Activated T-cell treated with anti-CD3 and anti-CD28 coated beads, Interleukin-2, amount 50 U/mL, for 4 hours (primary cell): ENCODE measurements around the gene ARHGEF19. TPM values are rescaled to one million over a fixed set of nuclear protein-coding genes. Genes with fewer than 3 reads are reported as not detected.
A peak's percentile ranks its signal among the peaks of the same experiment; 100 is the strongest.

Experiments used
- ATAC-seq, 2 donors: fragments of 200-7000 bp; cut with Tn5 transposase; one replicate each; pipeline ENCODE4 v1.10.0; 2021
- DNase-seq: peaks from one replicate; pipeline ENCODE4 v3.0.0-alpha.2; 2020
- H3K27me3 Mint-ChIP-seq: one replicate; pipeline ENCODE4 v1.8.0; 2021; ENCODE audit warnings: low read depth, mixed read lengths
- H3K36me3 Mint-ChIP-seq: one replicate; pipeline ENCODE4 v1.8.0; 2022; ENCODE audit warnings: mixed read lengths; ENCODE audit not compliant: insufficient read depth
- H3K4me1 Mint-ChIP-seq: one replicate; pipeline ENCODE4 v1.8.0; 2021; ENCODE audit warnings: low read depth, mixed read lengths
- H3K4me3 Mint-ChIP-seq: one replicate; pipeline ENCODE4 v1.8.0; 2021; ENCODE audit warnings: mild to moderate bottlenecking, moderate library complexity, mixed read lengths
- H3K9me3 Mint-ChIP-seq: one replicate; pipeline ENCODE4 v1.8.0; 2021; ENCODE audit warnings: mixed read lengths
- total RNA-seq, 3 donors: library from RNA; stranded (reverse); gene quantifications; one replicate each; pipeline ENCODE4 v1.2.1, GENCODE V29; 2021

ARHGEF19 gene
- total RNA-seq, 3 donors from 2014 or later: 10.6 to 16.6 (median 11.1) TPM

DNA sequence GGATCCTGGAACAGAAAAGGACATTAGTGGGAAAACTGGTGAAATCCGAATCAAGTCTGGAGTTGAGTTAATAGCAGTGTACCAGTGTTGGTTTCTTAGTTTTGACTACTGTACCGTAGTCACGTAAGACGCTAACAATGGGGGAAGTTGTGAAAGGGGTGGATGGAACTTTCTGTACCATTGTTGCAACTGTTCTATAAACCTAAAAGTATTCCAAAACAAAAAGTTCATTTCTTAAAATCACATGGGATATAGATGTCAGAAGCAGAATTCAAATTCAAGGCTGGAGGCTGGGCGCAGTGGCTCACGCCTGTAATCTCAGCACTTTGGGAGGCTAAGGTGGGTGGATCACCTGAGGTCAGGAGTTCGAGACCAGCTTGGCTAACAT lies 16.9 kb downstream of the ARHGEF19 start:
- H3K4me1 Mint-ChIP-seq: no peaks in the 10 kb centered on the region
- peaks cover 3% of the 10 kb centered on the region for H3K27me3 Mint-ChIP-seq
- no peak overlapping the region for H3K4me3 Mint-ChIP-seq
- no peak for DNase-seq
- H3K36me3 Mint-ChIP-seq: peaks cover 3% of the 10 kb centered on the region
- H3K9me3 Mint-ChIP-seq: no peaks in the 10 kb centered on the region
- no peak for ATAC-seq

DNA sequence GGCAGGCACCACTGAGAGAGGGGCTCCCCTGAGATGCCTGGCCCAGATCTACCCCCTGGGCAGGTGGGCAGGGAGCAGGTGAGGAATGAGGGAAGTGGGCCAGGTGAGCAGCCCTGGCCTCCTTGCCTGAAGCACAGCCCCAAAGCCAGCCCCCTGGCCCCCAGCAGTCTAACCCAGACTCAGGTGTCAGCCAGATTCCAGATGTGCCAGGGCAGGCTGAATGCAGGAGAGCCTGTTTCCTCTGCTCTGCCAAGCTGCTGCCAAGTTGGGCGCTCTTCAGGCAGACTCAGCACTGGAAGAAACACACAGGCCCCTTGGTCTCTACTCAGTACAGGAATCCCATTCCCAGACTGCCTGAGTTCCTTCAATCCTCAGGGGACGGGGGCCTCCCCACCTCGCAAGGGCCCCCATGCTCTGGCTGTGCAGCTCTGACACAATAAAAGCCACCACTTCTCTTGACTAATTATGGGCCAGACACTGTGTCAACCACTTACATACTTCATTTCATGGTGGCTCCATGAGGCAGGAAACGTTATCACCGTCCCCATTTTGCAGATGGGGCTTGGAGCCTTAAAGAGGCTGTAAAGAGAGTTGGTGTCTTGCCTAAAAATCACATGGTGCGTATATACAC lies 20.4 kb downstream of the ARHGEF19 start:
- ATAC-seq (no peak), DNase-seq (no peak)
- H3K4me3 Mint-ChIP-seq: no peak overlapping the region
- no peaks in the 10 kb centered on the region for H3K4me1 Mint-ChIP-seq
- no peaks in the 10 kb centered on the region for H3K9me3 Mint-ChIP-seq
- peaks cover 11% of the 10 kb centered on the region for H3K27me3 Mint-ChIP-seq
- H3K36me3 Mint-ChIP-seq: no peaks in the 10 kb centered on the region

DNA sequence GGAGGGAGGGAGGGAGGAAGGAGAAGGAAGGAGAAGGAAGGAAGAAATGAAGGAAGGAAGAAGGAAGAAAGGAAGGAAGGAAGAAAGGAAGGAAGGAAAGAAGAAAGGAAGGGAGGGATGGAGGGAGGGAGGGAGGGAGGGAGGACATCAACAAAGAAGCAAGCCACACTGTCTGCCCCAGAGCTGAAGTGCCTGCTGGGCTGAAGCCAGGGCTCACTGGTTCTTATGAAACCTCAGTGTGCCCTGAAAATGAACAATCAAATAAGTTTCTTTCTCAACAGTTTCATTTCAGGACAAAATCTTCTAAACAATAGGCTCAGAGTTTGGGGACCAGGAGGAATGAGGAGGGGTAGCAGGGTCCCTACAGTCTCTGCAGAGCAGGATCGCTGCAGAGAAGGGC lies 21.1 kb downstream of the ARHGEF19 start:
- ATAC-seq (no peak), DNase-seq (no peak)
- H3K9me3 Mint-ChIP-seq: no peaks in the 10 kb centered on the region
- H3K4me3 Mint-ChIP-seq: no peak overlapping the region
- no peaks in the 10 kb centered on the region for H3K36me3 Mint-ChIP-seq
- H3K27me3 Mint-ChIP-seq: peaks cover 11% of the 10 kb centered on the region
- H3K4me1 Mint-ChIP-seq: no peaks in the 10 kb centered on the region

DNA sequence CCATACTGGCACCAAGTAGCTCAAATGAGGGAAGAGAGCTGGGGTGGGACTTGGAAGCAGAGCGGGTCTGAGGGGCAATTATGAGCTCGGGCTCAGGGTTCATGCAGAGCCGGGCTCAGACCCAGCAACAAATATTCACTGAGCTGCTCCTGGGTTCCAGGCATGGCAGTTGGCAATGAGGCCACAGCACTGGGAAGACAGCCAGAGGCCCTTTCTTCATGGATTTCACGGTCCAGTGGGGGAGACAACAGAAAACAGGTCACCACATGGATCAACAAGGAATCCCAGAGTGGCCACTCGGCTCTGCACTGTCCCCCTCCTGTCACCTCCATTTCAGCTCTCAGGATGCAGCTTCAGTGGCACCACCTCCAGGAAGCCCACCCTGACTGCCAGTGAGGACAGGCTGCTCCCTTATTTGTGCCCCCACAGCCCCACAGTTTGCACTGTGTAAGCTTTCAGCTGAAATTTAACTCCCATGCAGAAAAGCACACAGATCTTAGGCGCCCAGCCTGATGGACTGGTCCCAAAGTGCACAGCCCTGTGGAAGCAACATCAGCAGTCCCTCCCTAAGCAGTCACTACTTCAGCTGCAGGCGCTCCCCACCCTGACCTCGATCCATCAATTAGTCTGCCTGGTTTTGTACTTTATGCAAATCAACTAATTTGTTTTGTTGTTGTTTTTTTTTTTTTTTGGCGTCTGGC lies 22.4 kb downstream of the ARHGEF19 start:
- no peak for DNase-seq
- Mint-ChIP-seq H3K4me1 (no peaks in the 10 kb centered on the region), H3K4me3 (no peak overlapping the region), H3K27me3 (peaks cover 11% of the 10 kb centered on the region), H3K36me3 (no peaks in the 10 kb centered on the region), H3K9me3 (no peaks in the 10 kb centered on the region)
- ATAC-seq: no peak

DNA sequence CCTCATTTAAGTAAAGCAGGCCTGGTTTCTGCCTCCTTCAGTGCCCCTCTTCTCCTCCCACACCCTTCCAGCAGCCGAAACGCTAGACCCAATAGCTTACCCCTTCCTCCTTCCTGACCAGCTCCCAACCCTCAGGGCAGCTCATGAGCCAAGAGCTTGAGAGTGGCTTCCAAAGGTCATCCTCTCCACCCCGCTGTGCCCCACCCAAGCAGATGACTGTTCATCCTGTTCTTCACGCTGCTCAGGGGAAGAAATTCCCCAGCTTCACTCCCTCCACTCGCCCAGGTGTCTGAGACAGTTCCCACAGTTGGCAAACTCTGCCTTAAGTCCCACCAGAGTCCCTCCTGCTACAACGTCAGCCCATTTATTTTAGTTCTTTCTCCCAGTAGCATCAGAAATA lies 23.4 kb downstream of the ARHGEF19 start:
- Mint-ChIP-seq H3K9me3 (no peaks in the 10 kb centered on the region), H3K36me3 (no peaks in the 10 kb centered on the region), H3K27me3 (peaks cover 11% of the 10 kb centered on the region), H3K4me3 (no peak overlapping the region), H3K4me1 (no peaks in the 10 kb centered on the region)
- no peak for DNase-seq
- ATAC-seq: no peak

DNA sequence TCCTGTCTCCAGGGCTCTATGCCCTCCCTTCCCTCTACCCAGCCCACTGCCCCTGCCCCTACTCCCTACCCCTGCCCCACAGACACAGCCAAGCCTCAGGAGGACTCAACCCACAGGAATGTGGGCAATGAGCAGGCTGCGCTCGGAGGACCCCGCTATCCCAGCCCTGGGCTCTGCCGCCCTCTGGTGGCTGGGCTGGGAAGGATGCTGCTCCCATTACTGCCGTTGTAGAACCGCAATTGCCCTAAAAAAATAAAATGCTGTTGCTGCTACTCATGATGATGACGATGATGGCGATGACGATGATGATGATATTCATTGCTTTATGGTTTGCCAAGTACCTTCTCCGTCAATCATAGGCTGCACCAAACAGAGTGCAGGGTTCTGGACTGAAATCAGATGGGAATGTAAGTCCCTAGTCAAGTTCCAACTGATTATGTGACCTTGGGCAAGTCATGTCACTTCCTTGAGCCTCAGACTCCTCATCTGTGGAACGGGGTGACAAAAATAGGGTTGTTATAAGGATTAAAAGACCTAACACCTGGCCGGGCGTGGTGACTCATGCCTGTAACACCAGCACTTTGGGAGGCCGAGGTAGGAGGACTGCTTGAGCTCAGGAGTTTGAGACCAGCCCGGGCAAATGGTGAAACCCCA lies 24.6 kb downstream of the ARHGEF19 start:
- ATAC-seq: peak; percentile 86 to 92
- DNase-seq: peak; percentile 76
- no peaks in the 10 kb centered on the region for H3K4me1 Mint-ChIP-seq
- H3K4me3 Mint-ChIP-seq: no peak overlapping the region
- H3K36me3 Mint-ChIP-seq: no peaks in the 10 kb centered on the region
- H3K9me3 Mint-ChIP-seq: no peaks in the 10 kb centered on the region
- H3K27me3 Mint-ChIP-seq: peaks cover 11% of the 10 kb centered on the region

DNA sequence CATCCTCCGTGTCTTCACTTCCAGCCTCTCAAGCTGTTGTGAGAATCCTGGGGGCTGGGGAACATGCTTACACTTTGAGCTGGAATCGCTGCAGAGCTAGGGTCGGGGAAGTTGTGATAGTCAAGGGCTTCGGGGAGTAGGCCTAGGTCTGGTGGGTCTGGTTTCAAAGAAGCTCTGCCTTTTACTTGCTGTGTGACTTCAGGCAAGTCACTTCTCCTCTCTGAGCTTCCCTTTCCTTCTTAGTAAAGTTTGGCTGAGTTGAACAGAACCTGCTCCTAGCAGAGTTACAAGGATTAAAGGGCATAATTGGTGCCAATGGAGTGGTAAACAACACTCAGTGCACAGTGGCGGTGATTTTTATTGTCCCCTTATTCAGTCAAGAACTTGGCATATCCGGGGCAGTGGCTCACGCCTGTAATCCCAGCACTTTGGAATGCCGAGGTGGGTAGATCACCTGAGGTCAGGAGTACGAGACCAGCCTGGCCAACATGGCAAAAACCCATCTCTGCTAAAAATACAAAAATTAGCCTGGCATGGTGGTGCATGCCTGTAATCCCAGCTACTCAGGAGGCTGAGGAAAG lies 25.7 kb downstream of the ARHGEF19 start:
- ATAC-seq (no peak), DNase-seq (no peak)
- Mint-ChIP-seq H3K4me1 (no peaks in the 10 kb centered on the region), H3K36me3 (no peaks in the 10 kb centered on the region), H3K9me3 (no peaks in the 10 kb centered on the region), H3K27me3 (peaks cover 11% of the 10 kb centered on the region), H3K4me3 (no peak overlapping the region)

DNA sequence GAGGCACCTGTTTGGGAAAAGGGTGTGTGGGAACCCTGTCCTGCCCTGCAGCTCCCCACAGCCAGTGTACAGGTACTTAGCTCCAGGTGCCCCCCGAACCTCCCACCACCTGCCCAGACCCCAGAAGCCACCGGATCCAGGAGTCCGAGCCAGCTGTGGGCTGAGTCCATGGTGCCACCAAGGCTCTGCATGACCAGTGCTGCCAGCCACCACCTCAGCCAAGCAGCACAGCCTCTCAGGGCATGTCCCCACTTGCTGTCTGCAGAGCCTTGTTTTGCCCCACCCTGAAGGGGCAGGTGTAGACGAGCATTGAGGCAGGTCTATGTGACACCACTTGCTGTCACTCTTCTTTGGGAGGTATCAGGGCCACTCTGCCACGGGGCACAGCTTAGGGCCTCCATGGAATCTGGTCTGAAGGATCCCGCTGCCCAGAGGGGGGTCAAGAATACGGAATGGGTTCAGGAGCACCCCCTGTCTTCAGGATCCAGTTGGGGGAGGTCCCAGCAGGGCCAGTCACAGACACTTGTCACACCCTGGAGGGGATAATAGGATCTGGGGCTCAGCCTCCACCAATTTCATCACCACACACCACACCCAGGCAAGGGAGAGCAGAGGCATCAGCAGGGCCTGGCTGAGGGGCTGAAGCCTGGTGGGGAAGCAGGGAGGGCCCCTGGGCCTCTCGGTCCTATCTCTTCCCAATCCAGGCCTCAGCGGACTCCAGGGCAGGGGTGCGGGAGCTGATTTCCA lies 27.7 kb downstream of the ARHGEF19 start:
- ATAC-seq (no peak), DNase-seq (no peak)
- H3K27me3 Mint-ChIP-seq: peaks cover 6% of the 10 kb centered on the region
- no peaks in the 10 kb centered on the region for H3K9me3 Mint-ChIP-seq
- H3K36me3 Mint-ChIP-seq: no peaks in the 10 kb centered on the region
- H3K4me3 Mint-ChIP-seq: no peak overlapping the region
- no peaks in the 10 kb centered on the region for H3K4me1 Mint-ChIP-seq

DNA sequence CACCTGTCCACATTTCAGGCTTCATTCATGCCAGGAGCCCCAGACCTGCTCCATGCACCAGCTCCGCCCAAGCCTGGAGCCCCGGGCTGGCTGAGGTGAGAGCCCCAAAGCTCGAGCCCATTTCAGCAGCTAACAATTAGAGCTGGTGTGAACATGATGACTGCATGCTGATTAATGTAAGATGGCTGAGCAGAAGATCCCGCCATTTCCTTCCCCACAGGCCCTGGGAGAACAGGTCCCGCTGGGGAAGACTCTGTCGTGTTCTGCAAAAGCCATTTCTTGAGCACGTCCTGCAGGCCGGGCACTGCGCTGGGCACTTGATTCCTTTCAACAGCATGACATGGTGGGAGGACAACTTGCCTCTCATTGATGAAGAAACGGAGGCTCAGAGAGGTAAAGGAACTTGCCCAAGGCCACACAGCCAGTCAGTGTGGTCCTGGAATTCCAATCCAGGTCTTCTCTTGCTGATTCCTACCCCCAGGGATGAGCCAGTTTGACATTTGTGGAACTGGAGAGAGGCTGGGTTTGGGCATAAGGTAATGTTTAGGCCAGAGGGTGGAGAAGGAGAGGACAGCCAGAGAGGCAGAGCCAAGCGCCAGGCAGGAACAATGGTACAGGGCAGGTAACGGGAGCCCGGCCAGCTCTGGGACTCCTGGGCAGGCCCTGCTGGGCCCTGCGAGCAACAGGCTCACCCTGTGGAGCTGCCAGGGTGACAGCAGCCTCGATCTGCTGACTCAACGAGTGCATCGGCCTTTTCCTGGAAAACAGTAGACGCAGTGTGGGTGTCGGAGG lies 28.5 kb downstream of the ARHGEF19 start:
- Mint-ChIP-seq H3K27me3 (peaks cover 3% of the 10 kb centered on the region), H3K9me3 (no peaks in the 10 kb centered on the region), H3K36me3 (no peaks in the 10 kb centered on the region), H3K4me3 (no peak overlapping the region), H3K4me1 (no peaks in the 10 kb centered on the region)
- ATAC-seq (no peak), DNase-seq (no peak)

DNA sequence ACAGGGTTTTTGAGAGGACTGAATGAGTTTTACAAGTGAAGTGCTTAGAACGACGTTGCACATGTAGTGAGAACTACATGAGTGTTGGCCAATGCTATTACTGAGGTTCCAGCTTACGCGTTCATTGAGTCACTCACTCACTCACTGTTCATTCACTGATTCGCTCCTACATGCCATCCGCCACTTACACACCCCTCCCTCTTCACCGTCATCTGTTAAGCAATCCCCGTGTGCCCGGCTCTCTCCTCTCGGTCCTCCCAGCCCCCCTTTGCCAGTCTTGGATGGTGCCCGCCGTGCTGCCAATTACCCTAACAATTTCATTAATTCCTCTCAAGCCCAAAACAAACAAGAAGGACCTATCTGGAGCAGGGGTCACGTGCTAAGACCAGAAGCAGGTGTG lies 29.3 kb downstream of the ARHGEF19 start:
- Mint-ChIP-seq H3K4me1 (no peaks in the 10 kb centered on the region), H3K36me3 (no peaks in the 10 kb centered on the region), H3K4me3 (no peak overlapping the region), H3K9me3 (no peaks in the 10 kb centered on the region), H3K27me3 (no peaks in the 10 kb centered on the region)
- DNase-seq (no peak), ATAC-seq (no peak)

DNA sequence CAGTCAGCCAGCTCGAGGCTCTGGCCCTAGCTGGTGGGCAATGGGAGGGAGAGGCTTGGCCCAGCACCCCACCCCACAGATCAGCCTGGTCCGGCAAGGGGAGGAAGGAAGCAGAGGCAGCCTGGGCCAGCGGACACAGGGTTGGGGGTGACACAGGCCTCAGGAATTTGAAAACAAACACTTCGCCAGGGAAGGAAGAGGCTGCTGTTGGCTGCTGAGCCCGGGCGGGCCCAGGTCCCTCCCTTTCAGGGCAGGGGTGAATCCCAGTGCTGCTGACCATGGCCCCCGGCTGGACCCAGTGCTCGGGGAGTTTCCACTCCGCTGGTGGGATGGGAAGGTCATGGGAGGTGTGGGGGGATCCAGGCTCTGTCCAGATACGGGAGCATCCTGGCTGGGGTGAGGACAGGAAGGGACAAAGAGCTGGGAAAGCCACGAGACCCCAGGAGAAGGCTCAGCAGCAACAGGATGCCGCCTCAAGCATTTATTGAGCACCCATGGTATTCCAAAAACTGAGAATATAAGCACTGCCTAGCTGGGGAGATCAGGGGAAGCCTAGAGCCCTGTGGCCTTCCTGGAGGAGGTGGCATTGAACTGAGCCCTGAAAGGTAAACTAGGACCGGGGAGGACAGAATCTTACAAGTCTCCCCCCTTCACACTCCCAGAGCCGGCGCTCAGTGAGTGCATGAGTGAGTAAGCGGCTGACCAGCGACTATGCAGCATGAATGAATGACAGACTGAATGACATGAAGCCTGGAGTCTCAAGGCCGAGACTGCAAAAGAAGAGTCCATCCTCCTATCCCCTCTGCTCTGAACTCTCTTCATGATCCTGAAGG lies 30.3 kb downstream of the ARHGEF19 start:
- ATAC-seq (no peak), DNase-seq (no peak)
- Mint-ChIP-seq H3K36me3 (no peaks in the 10 kb centered on the region), H3K4me1 (no peaks in the 10 kb centered on the region), H3K27me3 (no peaks in the 10 kb centered on the region), H3K9me3 (no peaks in the 10 kb centered on the region), H3K4me3 (no peak overlapping the region)

DNA sequence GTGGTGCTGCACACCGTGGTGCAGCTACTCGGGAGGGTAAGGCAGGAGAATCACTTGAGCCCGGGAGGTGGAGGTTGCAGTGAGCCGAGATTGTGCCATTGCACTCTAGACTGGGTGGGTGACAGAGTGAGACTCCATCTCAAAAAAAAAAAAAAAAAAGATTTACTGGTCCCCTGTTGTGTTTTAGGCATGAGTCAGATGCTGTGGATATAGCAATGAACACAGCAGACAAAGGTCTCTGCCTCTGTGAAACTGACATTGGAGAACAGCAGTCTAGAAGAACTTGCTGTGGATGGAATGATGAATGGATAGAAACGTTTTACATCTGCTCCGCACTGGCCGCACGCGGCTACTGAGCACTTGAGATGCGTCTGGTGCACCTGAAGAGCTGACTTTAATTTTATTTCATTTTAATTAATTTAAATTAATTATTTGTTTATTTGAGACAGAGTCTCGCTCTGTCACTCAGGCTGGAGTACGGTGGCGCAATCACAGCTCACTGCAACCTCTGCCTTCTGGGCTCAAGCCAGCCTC lies 32.1 kb downstream of the ARHGEF19 start:
- Mint-ChIP-seq H3K4me3 (no peak overlapping the region), H3K27me3 (no peaks in the 10 kb centered on the region), H3K9me3 (no peaks in the 10 kb centered on the region), H3K4me1 (no peaks in the 10 kb centered on the region), H3K36me3 (no peaks in the 10 kb centered on the region)
- DNase-seq (no peak), ATAC-seq (no peak)
